Activated CD8-positive, alpha-beta memory T cell treated with anti-CD3 and anti-CD28 coated beads for 36 hours (primary cell): ENCODE measurements around the gene SNRNP27. TPM values are rescaled to one million over a fixed set of nuclear protein-coding genes. Genes with fewer than 3 reads are reported as not detected.

ENCODE experiments used
- total RNA-seq, 2 experiments: library from RNA; stranded (reverse); gene quantifications; one replicate each; pipeline ENCODE4 v1.2.3, GENCODE V29; 2021

The SNRNP27 gene
- total RNA-seq, 2 experiments from 2014 or later = 54.9 to 60.7 TPM

Other genes starting within 250 kb of the SNRNP27 start
- 10 to 100 TPM; 27.6 to 28.0 TPM for gene ANXA4, start 151.8 kb upstream of the SNRNP27 start, total RNA-seq
- gene GMCL1, start 64.3 kb upstream of the SNRNP27 start, total RNA-seq = 10 to 100 TPM; 16.3 to 17.3 TPM
- gene MXD1, start 21.2 kb downstream of the SNRNP27 start, total RNA-seq = 1 to 10 TPM; 5.7 to 6.4 TPM
- gene ASPRV1, start 67.7 kb downstream of the SNRNP27 start, total RNA-seq = under 1 TPM; 0.42 to 0.61 TPM
- 100 to 1,000 TPM; 424 to 429 TPM for gene PCBP1, start 193.5 kb downstream of the SNRNP27 start, total RNA-seq